Activated B cell treated with CpG ODN at 0.5 μM for 24 hours (primary cell): ENCODE results near the gene TRAPPC3L. TPM values are rescaled to one million over a fixed set of nuclear protein-coding genes. Genes with fewer than 3 reads are reported as not detected.

Experiments
- ATAC-seq: fragments of 200-7000 bp; cut with Tn5 transposase; one replicate; pipeline ENCODE4 v1.10.0; 2021; ENCODE audit warnings: low read depth, mild to moderate bottlenecking, moderate library complexity
- CTCF ChIA-PET: fragments of 350-600 bp; sonication (Branson Sonifier 250); formaldehyde crosslinking; loops from one replicate; lab custom pipeline; 2021; ENCODE audit warnings: antibody characterized with exemption; lab: Charles Lee
- POLR2A ChIA-PET: fragments of 350-600 bp; sonication (Branson Sonifier 250); formaldehyde crosslinking; loops from one replicate; lab custom pipeline; 2021; ENCODE audit warnings: antibody characterized with exemption; lab: Charles Lee
- DNase-seq: peaks from one replicate; pipeline ENCODE4 v3.0.0; 2022
- H3K27ac Mint-ChIP-seq: one replicate; pipeline ENCODE4 v1.8.0; 2020; ENCODE audit warnings: mixed read lengths
- H3K27me3 Mint-ChIP-seq: one replicate; pipeline ENCODE4 v1.8.0; 2021; ENCODE audit warnings: mixed read lengths
- H3K36me3 Mint-ChIP-seq: one replicate; pipeline ENCODE4 v1.8.0; 2021; ENCODE audit warnings: low read depth, mixed read lengths
- H3K4me1 Mint-ChIP-seq: one replicate; pipeline ENCODE4 v1.8.0; 2021; ENCODE audit warnings: mixed read lengths
- H3K4me3 Mint-ChIP-seq: one replicate; pipeline ENCODE4 v1.8.0; 2020; ENCODE audit warnings: mild to moderate bottlenecking, mixed read lengths
- H3K9me3 Mint-ChIP-seq: one replicate; pipeline ENCODE4 v1.8.0; 2020; ENCODE audit warnings: mixed read lengths
- CTCF ChIP-seq: fragments of 200-600 bp; IDR thresholded peaks from one replicate; pipeline ENCODE4 v1.8.0; 2022; ENCODE audit warnings: antibody characterized with exemption, mild to moderate bottlenecking
- intact Hi-C: fragments of 100-400 bp; cut with micrococcal nuclease; formaldehyde crosslinking; loops from one replicate; pipeline ENCODE4 v1.15.1; 2024
- total RNA-seq: library from RNA; stranded (reverse); gene quantifications from 2 replicates; pipeline ENCODE4 v1.2.3, GENCODE V29; 2022

TRAPPC3L gene
- total RNA-seq = not detected in 2 replicates

- no peaks in the 10 kb centered on the region for H3K36me3 Mint-ChIP-seq
- DNase-seq = no peak
- no peak for ATAC-seq
- H3K4me3 Mint-ChIP-seq = no peak within 1 kb of the TSS
- H3K4me1 Mint-ChIP-seq = no peaks in the 10 kb centered on the region
- POLR2A ChIA-PET = no interaction called here
- H3K9me3 Mint-ChIP-seq = no peaks in the 10 kb centered on the region
- intact Hi-C loops = no loop called here
- CTCF ChIA-PET = interaction anchor here (0.6 to 1.2 kb wide), 3 partner anchors 10 to 86 kb away, joined by 3 to 4 read pairs (median 3); no protein-coding TSS in a partner anchor
- TF ChIP-seq CTCF = no peak
- H3K27me3 Mint-ChIP-seq = peaks cover 16% of the 10 kb centered on the region
- H3K27ac Mint-ChIP-seq = no peak within 1 kb of the TSS
These were observed at the start of gene TRAPPC3L for GRCh38 chr6:116545651-116546050. TSS of gene TRAPPC3L (minus strand) at chr6:116545684. CDS start at chr6:116545514, 170 bp downstream.

GRCh38 chr6:116595247-116595646 is 49.8 kb upstream of the TRAPPC3L start:
- H3K4me3 Mint-ChIP-seq = no peak overlapping the region
- TF ChIP-seq CTCF = no peak
- DNase-seq = no peak
- peaks cover 55% of the 10 kb centered on the region for H3K36me3 Mint-ChIP-seq
- intact Hi-C loops = no loop called here
- ChIA-PET CTCF (no interaction called here), POLR2A (no interaction called here)
- no peaks in the 10 kb centered on the region for H3K9me3 Mint-ChIP-seq
- no peak overlapping the region for H3K27ac Mint-ChIP-seq
- no peaks in the 10 kb centered on the region for H3K27me3 Mint-ChIP-seq
- H3K4me1 Mint-ChIP-seq = no peaks in the 10 kb centered on the region
- ATAC-seq = no peak

- H3K9me3 Mint-ChIP-seq = no peaks in the 10 kb centered on the region
- no peaks in the 10 kb centered on the region for H3K4me1 Mint-ChIP-seq
- intact Hi-C loops = no loop called here
- no peak for DNase-seq
- peaks cover 69% of the 10 kb centered on the region for H3K36me3 Mint-ChIP-seq
- no peak for ATAC-seq
- no peak overlapping the region for H3K4me3 Mint-ChIP-seq
- POLR2A ChIA-PET = no interaction called here
- no peaks in the 10 kb centered on the region for H3K27me3 Mint-ChIP-seq
- no peak overlapping the region for H3K27ac Mint-ChIP-seq
- no peak for TF ChIP-seq CTCF
- CTCF ChIA-PET = no interaction called here
These were observed 41.3 kb upstream of the TRAPPC3L start for GRCh38 chr6:116586738-116587137.

- no peak for DNase-seq
- ChIA-PET CTCF (no interaction called here), POLR2A (no interaction called here)
- no peak for TF ChIP-seq CTCF
- no peak overlapping the region for H3K27ac Mint-ChIP-seq
- no peak overlapping the region for H3K4me3 Mint-ChIP-seq
- no peaks in the 10 kb centered on the region for H3K4me1 Mint-ChIP-seq
- intact Hi-C loops = no loop called here
- no peaks in the 10 kb centered on the region for H3K9me3 Mint-ChIP-seq
- ATAC-seq = no peak
- H3K36me3 Mint-ChIP-seq = peaks cover 69% of the 10 kb centered on the region
- no peaks in the 10 kb centered on the region for H3K27me3 Mint-ChIP-seq
These were observed 40.8 kb upstream of the TRAPPC3L start for GRCh38 chr6:116586276-116586675.

- ATAC-seq = no peak
- Mint-ChIP-seq H3K36me3 (peaks cover 72% of the 10 kb centered on the region), H3K4me1 (peaks cover 2% of the 10 kb centered on the region), H3K4me3 (no peak overlapping the region), H3K27me3 (no peaks in the 10 kb centered on the region), H3K27ac (no peak overlapping the region), H3K9me3 (no peaks in the 10 kb centered on the region)
- intact Hi-C loops = no loop called here
- no peak for TF ChIP-seq CTCF
- ChIA-PET CTCF (no interaction called here), POLR2A (no interaction called here)
- DNase-seq = no peak
These were observed 34.7 kb upstream of the TRAPPC3L start for GRCh38 chr6:116580198-116580597.
